ENCODE results near the gene VILL.

DNA sequence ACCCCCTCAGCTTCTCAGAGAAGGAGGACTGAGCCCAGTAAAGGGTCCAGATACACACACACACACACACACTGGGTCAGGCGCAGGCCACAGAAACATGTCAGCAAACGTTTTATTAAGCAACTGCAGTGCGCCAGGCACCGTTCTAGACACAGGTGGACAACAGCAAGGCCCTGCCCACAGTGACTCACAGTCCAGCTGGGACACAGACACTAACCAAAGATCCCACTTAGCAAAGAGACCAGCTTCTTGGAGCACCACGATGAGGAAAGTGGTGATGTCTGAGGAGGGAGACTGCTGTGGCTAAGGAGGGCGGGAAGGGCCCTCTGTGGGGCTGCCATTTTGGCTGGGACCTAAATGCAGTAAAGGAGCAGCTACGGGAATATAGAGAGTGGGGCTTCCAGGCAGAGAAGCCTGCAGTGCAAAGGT is 2.8 kb upstream of the VILL start:
- TF ChIP-seq, protein P1, sequence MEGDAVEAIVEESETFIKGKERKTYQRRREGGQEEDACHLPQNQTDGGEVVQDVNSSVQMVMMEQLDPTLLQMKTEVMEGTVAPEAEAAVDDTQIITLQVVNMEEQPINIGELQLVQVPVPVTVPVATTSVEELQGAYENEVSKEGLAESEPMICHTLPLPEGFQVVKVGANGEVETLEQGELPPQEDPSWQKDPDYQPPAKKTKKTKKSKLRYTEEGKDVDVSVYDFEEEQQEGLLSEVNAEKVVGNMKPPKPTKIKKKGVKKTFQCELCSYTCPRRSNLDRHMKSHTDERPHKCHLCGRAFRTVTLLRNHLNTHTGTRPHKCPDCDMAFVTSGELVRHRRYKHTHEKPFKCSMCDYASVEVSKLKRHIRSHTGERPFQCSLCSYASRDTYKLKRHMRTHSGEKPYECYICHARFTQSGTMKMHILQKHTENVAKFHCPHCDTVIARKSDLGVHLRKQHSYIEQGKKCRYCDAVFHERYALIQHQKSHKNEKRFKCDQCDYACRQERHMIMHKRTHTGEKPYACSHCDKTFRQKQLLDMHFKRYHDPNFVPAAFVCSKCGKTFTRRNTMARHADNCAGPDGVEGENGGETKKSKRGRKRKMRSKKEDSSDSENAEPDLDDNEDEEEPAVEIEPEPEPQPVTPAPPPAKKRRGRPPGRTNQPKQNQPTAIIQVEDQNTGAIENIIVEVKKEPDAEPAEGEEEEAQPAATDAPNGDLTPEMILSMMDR (conservative IDR thresholded peaks at IDR 0.05) = no peak
- no peak for TF ChIP-seq ZFX (IDR thresholded peaks at IDR 0.05)
